ENCODE data around the gene TELO2. TPM values are rescaled to one million over a fixed set of nuclear protein-coding genes. Genes with fewer than 3 reads are reported as not detected.
A peak's percentile ranks its signal among the peaks of the same experiment; 100 is the strongest.

TELO2 gene
- polyA plus RNA-seq, 3 donors, result 7.3 to 58.1 (median 11.4) TPM

DNA sequence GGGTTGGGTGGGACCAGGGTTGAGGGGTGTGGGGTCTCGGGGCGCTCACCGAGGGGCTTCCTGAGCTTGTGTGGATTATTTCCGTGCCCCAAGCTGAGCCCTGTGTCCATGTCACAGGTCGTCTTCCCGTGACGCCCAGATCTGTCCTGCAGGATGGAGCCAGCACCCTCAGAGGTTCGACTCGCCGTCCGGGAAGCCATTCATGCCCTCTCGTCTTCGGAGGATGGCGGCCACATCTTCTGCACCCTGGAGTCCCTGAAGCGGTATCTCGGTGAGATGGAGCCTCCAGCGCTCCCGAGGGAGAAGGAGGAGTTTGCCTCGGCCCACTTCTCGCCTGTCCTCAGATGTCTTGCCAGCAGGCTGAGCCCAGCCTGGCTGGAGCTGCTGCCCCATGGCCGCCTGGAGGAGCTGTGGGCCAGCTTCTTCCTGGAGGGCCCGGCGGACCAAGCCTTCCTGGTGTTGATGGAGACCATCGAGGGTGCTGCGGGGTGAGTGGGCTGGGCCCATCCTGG, 1.0 kb downstream of the TELO2 start:
- 68% methylated on average over 25 of the region's 25 CpGs for WGBS (ENCODE audit: insufficient coverage)
- peaks cover 0 to 2% (median 0%) of the 10 kb centered on the region in 7 donors for H3K9me3 Mint-ChIP-seq
- no peak for DNase-seq
- Histone ChIP-seq H3K36me3 (replicated peaks in 1 of 2; ENCODE audit: control insufficient read depth in 1 of 2, insufficient read depth in 2 of 2, low read length in 2 of 2) (peaks cover 42 to 47% of the 10 kb centered on the region in 2 donors), H3K9me3 (replicated peaks in 1 of 2; ENCODE audit: control insufficient read depth in 1 of 2, insufficient read depth in 1 of 2, low read length in 2 of 2) (no peaks in the 10 kb centered on the region), H2AFZ (ENCODE audit: insufficient read depth, low read depth, low read length, poor library complexity, severe bottlenecking) (peak overlapping the region; percentile 87), H3K4me3 (replicated peaks in 1 of 3; ENCODE audit: low read depth in 2 of 3, low read length in 3 of 3) (peak overlapping the region; percentile 81 to 90 (median 87)), H3K4me2 (replicated peaks; ENCODE audit: extremely low read depth, low read length, poor library complexity, severe bottlenecking) (peak overlapping the region; percentile 92), H3K9ac (ENCODE audit: insufficient read depth, low read length, poor library complexity, severe bottlenecking) (peak overlapping the region; percentile 86), H3K4me1 (ENCODE audit: control insufficient read depth in 1 of 2, insufficient read depth in 2 of 2, low read length in 2 of 2) (peaks cover 22 to 27% of the 10 kb centered on the region in 2 donors), H3K27ac (ENCODE audit: low read depth in 1 of 2, low read length in 2 of 2) (peak overlapping the region in 1 of 2 donors; percentile 96), H3K27me3 (ENCODE audit: control insufficient read depth in 2 of 2, insufficient read depth in 2 of 2, low read length in 2 of 2) (no peaks in the 10 kb centered on the region), H3K79me2 (ENCODE audit: insufficient read depth, low read length) (peaks cover 20% of the 10 kb centered on the region), H4K20me1 (ENCODE audit: insufficient read depth, low read length) (no peaks in the 10 kb centered on the region)
- TF ChIP-seq, protein P1, sequence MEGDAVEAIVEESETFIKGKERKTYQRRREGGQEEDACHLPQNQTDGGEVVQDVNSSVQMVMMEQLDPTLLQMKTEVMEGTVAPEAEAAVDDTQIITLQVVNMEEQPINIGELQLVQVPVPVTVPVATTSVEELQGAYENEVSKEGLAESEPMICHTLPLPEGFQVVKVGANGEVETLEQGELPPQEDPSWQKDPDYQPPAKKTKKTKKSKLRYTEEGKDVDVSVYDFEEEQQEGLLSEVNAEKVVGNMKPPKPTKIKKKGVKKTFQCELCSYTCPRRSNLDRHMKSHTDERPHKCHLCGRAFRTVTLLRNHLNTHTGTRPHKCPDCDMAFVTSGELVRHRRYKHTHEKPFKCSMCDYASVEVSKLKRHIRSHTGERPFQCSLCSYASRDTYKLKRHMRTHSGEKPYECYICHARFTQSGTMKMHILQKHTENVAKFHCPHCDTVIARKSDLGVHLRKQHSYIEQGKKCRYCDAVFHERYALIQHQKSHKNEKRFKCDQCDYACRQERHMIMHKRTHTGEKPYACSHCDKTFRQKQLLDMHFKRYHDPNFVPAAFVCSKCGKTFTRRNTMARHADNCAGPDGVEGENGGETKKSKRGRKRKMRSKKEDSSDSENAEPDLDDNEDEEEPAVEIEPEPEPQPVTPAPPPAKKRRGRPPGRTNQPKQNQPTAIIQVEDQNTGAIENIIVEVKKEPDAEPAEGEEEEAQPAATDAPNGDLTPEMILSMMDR (IDR thresholded peaks at IDR 0.05), result no peak
- H3K27ac Mint-ChIP-seq, result peak overlapping the region in 4 of 7 donors; percentile 46 to 97 (median 66)
- intact Hi-C loops (cut with micrococcal nuclease), result loop anchor here in 1 of 2 donors (5.0 kb wide), 1 partner anchor 72 kb away; the partner anchor contains the start of gene UQCC4
- H3K27me3 Mint-ChIP-seq (ENCODE audit: low read depth in 3 of 3), result peaks cover 0 to 2% (median 0%) of the 10 kb centered on the region in 3 donors
- peak overlapping the region; percentile 92 for H3K4me3 Mint-ChIP-seq
- peaks cover 21 to 45% of the 10 kb centered on the region in 2 donors for H3K36me3 Mint-ChIP-seq
- H3K4me1 Mint-ChIP-seq, result peaks cover 19% of the 10 kb centered on the region

DNA sequence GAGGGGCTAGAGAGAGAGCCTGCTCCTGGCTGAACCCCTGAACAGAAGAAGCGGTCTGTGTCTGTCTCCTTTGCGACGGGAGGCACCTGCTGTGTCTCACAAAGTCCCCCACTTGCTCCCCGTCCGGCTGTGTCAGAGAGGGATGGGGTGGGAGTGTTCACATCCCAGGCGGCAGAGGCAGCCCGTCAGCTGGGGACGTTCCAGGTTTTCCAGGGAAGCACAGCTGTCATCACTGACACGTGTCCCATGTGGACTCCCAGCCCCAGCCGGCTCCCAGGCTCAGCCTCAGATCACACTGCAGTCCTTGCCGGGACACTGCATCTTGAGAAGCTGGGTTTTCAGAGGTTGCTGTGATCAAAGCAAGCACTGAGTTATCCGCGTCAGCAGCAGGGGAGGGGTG, 1.6 kb downstream of the TELO2 start:
- H3K9me3 Mint-ChIP-seq, result peaks cover 0 to 2% (median 0%) of the 10 kb centered on the region in 7 donors
- Histone ChIP-seq H3K4me2 (replicated peaks; ENCODE audit: extremely low read depth, low read length, poor library complexity, severe bottlenecking) (no peak overlapping the region), H3K4me3 (replicated peaks in 1 of 3; ENCODE audit: low read depth in 2 of 3, low read length in 3 of 3) (peak overlapping the region in 1 of 3 experiments; percentile 90), H3K9me3 (replicated peaks in 1 of 2; ENCODE audit: control insufficient read depth in 1 of 2, insufficient read depth in 1 of 2, low read length in 2 of 2) (no peaks in the 10 kb centered on the region), H3K79me2 (ENCODE audit: insufficient read depth, low read length) (peaks cover 20% of the 10 kb centered on the region), H3K27me3 (ENCODE audit: control insufficient read depth in 2 of 2, insufficient read depth in 2 of 2, low read length in 2 of 2) (no peaks in the 10 kb centered on the region), H3K4me1 (ENCODE audit: control insufficient read depth in 1 of 2, insufficient read depth in 2 of 2, low read length in 2 of 2) (peaks cover 22 to 27% of the 10 kb centered on the region in 2 donors), H4K20me1 (ENCODE audit: insufficient read depth, low read length) (no peaks in the 10 kb centered on the region), H3K36me3 (replicated peaks in 1 of 2; ENCODE audit: control insufficient read depth in 1 of 2, insufficient read depth in 2 of 2, low read length in 2 of 2) (peaks cover 46 to 52% of the 10 kb centered on the region in 2 donors), H3K27ac (ENCODE audit: low read depth in 1 of 2, low read length in 2 of 2) (no peak overlapping the region), H2AFZ (ENCODE audit: insufficient read depth, low read depth, low read length, poor library complexity, severe bottlenecking) (no peak overlapping the region), H3K9ac (ENCODE audit: insufficient read depth, low read length, poor library complexity, severe bottlenecking) (peak overlapping the region; percentile 86)
- H3K4me1 Mint-ChIP-seq, result peaks cover 19% of the 10 kb centered on the region
- peak overlapping the region in 1 of 7 donors; percentile 61 for H3K27ac Mint-ChIP-seq
- 91% methylated on average over 9 of the region's 13 CpGs for WGBS (ENCODE audit: insufficient coverage)
- DNase-seq, result no peak
- H3K4me3 Mint-ChIP-seq, result peak overlapping the region in 1 of 2 donors; percentile 39
- intact Hi-C loops (cut with micrococcal nuclease), result loop anchor here in 1 of 2 donors (5.0 kb wide), 1 partner anchor 72 kb away; the partner anchor contains the start of gene UQCC4
- peaks cover 0 to 2% (median 0%) of the 10 kb centered on the region in 3 donors for H3K27me3 Mint-ChIP-seq (ENCODE audit: low read depth in 3 of 3)
- TF ChIP-seq, protein P1 (IDR thresholded peaks at IDR 0.05), result no peak
- H3K36me3 Mint-ChIP-seq, result peaks cover 22 to 50% of the 10 kb centered on the region in 2 donors

Measured in CD14-positive monocyte (primary cell).